H1 (cell line): Measurements from ENCODE around the gene TOPORS.

ENCODE experiments used
- CTCF ChIP-seq, 3 experiments: IDR thresholded peaks; 1 replicate in 2 of 3; 2 replicates in 1 of 3; pipeline versions ENCODE4 v1.5.1 to v1.6.1; 2011; ENCODE audit warnings: low read length in 3 of 3, mild to moderate bottlenecking in 3 of 3, inconsistent platforms in 2 of 3, low read depth in 1 of 3, moderate library complexity in 1 of 3; ENCODE audit not compliant: insufficient read depth in 1 of 3; ENCODE audit errors: control extremely low read depth in 1 of 3
- HDAC2 ChIP-seq, 2 experiments: fragments of 300-600 bp in 1 of 2; sonication (generic) in 1 of 2; IDR thresholded peaks; 2 replicates each; pipeline ENCODE4 v1.6.1; 2011 to 2012; ENCODE audit warnings: low read depth in 2 of 2, low read length in 2 of 2, mild to moderate bottlenecking in 2 of 2, moderate library complexity in 2 of 2, borderline replicate concordance in 1 of 2, inconsistent platforms in 1 of 2
- KDM4A ChIP-seq: IDR thresholded peaks from one replicate; pipeline ENCODE4 v1.7.1; 2012; ENCODE audit warnings: low read depth, mild to moderate bottlenecking, moderate library complexity, low read length, inconsistent platforms; ENCODE audit not compliant: severe bottlenecking
- MAFK ChIP-seq: IDR thresholded peaks from 2 replicates; pipeline ENCODE4 v1.6.1; 2012; ENCODE audit warnings: low read depth, mild to moderate bottlenecking, improper control_type of control experiment, low read length
- POLR2A ChIP-seq, 2 experiments: IDR thresholded peaks; 1 replicate in 1 of 2; 2 replicates in 1 of 2; pipeline ENCODE4 v1.6.1; 2011; ENCODE audit warnings: low read depth in 2 of 2, low read length in 2 of 2, mild to moderate bottlenecking in 2 of 2; ENCODE audit errors: control extremely low read depth in 1 of 2
- TCF12 ChIP-seq: IDR thresholded peaks from 2 replicates; pipeline ENCODE4 v1.6.1; 2011; ENCODE audit warnings: low read depth, mild to moderate bottlenecking, low read length

GRCh38 chr9:32526707-32527048 is 25.7 kb downstream of the TOPORS start:
- TF ChIP-seq TCF12 (no peak), POLR2A (IDR thresholded peaks at IDR 0.05; ENCODE audit: control extremely low read depth in 1 of 2, low read depth in 2 of 2, low read length in 2 of 2) (no peak), HDAC2 (IDR thresholded peaks at IDR 0.05; ENCODE audit: borderline replicate concordance in 1 of 2, low read depth in 2 of 2, low read length in 2 of 2) (no peak), KDM4A (no peak), CTCF (IDR thresholded peaks at IDR 0.05; ENCODE audit: control extremely low read depth in 1 of 3, insufficient read depth in 1 of 3, low read depth in 1 of 3, low read length in 3 of 3) (no peak), MAFK (no peak)
